ES-I3 (cell line): Measurements from ENCODE around the gene TRIM29.

ENCODE experiments used
- H3K36me3 ChIP-seq: 2 replicates; pipeline ENCODE4 v1.6.1; 2013; ENCODE audit warnings: mild to moderate bottlenecking, low read length, control low read depth, moderate library complexity; ENCODE audit not compliant: insufficient read depth
- H3K4me1 ChIP-seq: 2 replicates; pipeline ENCODE4 v1.6.1; 2013; ENCODE audit warnings: mild to moderate bottlenecking, control low read depth, low read length; ENCODE audit not compliant: insufficient read depth
- H3K9ac ChIP-seq: 2 replicates; pipeline ENCODE4 v1.6.1; 2013; ENCODE audit warnings: low read depth, mild to moderate bottlenecking, low read length, moderate library complexity
- H3K9me3 ChIP-seq: 2 replicates; pipeline ENCODE4 v1.6.1; 2013; ENCODE audit warnings: mild to moderate bottlenecking, low read length, moderate library complexity; ENCODE audit not compliant: control insufficient read depth, insufficient read depth

TRIM29 gene

DNA sequence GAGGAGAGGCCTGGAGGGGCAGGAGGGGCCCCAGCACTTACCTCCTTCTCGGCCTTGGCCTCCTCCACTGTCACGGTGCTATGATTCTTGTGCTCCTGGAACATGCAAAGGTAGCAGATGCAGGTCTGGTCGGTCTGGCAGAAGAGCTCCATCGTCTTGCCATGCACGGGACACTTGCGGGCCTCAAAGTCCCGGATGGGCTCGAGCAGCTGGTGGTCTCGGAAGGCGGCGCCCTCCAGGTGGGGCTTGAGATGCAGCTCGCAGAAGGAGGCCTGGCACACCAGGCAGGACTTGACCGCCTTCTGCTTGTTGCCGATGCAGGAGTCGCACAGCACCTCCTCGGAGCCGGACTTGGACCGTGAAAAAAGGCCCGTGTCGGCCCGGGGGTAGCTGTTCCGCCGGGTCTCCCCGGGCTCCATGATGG lies 714 bp downstream of the TRIM29 start:
- no peaks in the 10 kb centered on the region for H3K36me3 ChIP-seq
- H3K9me3 ChIP-seq = no peaks in the 10 kb centered on the region
- H3K4me1 ChIP-seq = no peaks in the 10 kb centered on the region
- no peak overlapping the region for H3K9ac ChIP-seq

DNA sequence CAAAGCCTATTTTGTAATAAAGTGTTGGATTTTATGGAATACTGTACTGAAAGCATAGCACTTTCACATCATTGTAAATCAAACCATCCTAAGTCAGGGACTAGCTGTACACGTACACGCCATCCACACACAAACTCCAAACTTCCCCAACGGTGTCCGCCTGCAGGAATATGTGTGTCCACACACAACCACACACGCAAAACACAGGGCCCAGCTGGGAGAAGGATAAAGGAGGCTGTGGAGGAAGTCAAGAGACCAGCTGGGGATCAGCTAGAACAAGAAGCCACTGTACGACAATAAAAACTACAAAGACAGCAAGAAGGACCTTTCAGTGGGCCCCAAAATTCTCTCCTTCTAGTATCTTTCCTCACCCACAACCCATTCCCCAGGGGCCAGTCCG lies 1.6 kb downstream of the TRIM29 start:
- no peaks in the 10 kb centered on the region for H3K4me1 ChIP-seq
- no peaks in the 10 kb centered on the region for H3K36me3 ChIP-seq
- H3K9ac ChIP-seq = no peak overlapping the region
- H3K9me3 ChIP-seq = no peaks in the 10 kb centered on the region

DNA sequence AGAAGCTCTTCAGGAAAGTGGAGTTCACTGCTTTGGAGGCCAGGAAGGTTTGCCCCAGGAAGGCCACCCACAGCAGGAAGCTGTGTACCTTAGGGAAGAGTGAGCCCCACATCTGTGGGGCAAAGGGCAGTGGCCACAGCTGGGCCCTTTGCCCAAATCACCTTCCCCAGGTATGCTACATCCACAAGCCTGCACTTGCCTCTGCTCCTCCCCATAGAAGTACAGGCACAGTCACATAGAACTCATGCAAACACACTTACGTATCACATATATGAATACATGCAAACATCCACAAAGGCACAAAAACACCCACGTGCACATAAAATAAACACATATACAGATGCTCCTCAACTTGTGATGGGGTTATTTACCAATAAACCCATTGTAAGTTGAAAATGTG lies 2.1 kb downstream of the TRIM29 start:
- Histone ChIP-seq H3K4me1 (no peaks in the 10 kb centered on the region), H3K36me3 (no peaks in the 10 kb centered on the region), H3K9ac (no peak overlapping the region), H3K9me3 (no peaks in the 10 kb centered on the region)

DNA sequence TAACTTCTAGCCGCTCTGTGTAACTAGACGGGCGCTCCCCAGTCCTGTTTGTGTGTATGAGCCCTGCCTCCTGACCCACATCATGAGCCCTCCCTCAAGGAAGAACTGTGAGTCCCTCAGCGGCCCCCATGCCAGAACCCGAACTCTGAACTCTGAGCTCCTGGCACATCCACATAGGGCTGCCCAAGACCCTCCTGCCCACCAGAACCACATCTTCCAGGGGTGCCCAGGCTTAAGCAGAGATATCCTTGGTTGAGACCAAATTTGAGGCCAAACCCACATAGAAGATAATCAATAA lies 3.0 kb downstream of the TRIM29 start:
- H3K36me3 ChIP-seq = no peaks in the 10 kb centered on the region
- H3K4me1 ChIP-seq = no peaks in the 10 kb centered on the region
- no peaks in the 10 kb centered on the region for H3K9me3 ChIP-seq
- H3K9ac ChIP-seq = no peak overlapping the region

DNA sequence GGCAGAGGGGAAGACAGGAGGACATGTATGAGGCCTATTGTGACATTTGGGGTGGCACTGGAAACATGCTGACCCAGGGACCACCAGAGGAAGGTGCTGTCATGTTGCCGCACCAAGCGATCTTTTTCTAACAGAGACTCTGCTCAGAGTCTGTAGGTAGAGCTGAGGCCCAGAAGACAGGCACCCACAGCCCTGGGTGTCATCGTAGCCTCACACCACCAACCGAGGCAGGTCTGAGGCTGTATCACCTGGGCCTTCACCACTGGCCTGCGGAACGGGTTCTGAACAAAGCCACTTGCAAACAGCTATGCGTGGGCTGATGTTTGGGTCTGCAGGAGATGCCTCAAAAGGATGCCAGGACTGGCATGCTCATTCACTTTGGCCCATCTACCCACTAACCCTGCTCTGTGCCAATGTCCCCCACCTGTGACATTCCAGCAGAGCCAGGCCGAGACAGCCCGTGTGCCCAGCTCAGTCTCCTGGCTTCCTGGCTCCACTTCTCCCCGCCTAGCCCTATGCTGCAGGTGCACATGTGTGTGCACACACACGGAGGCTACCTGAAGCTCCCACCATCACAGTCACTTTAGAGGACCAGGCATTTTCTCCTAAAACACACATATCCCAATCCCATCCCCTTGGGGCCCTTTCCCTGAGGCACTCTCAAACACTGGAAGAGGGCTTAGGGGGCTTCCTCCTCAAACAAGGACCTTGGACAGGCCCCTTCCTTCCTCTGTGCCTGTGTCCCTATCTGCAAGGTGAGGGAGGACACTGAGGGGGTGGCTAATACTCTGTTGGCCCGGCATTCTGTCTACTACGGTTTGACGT lies 3.6 kb downstream of the TRIM29 start:
- Histone ChIP-seq H3K36me3 (no peaks in the 10 kb centered on the region), H3K9ac (no peak overlapping the region), H3K9me3 (no peaks in the 10 kb centered on the region), H3K4me1 (no peaks in the 10 kb centered on the region)

DNA sequence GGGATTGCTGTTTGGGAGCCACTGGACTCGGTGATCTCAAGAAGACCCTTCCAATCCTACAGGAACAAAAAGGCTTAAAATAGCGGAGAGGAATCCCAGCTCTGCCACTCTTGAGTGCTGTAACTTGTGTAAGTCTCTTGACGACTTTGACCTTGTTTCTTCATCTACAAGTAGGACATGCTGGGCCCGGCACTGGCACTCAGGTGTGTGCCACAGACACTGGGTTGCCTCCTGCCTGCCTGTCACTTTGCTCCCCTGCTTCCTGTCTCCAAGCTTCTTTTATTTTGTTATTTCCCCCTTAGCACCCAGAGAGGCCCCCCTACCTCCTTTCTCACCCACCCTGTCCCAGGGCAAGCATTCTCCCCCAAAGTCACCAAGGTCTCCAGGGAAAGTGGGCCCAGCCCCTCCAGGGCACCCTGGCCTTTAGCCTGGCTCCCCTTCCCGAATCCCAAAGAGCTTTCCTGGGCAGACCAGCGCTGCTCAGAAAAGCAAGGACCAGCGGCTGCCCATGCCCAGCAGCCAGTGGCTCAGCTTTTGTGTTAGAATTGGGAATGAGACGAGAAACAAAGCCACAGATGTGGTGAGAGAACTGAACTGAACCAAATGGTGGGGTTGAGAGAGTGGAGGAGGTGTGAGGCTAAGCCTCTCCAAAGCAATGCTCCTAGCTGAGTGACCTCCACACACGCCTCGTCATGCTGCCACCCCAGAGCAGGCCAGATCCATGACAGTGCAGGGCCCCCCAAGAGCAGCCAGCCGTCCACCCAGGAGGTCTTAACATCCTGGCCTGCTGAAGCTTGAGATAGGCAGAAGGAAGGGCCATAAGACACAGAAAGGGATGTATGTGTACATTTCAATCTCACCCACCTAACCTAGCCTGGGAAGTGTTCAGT lies 4.5 kb downstream of the TRIM29 start:
- no peak overlapping the region for H3K9ac ChIP-seq
- H3K9me3 ChIP-seq = no peaks in the 10 kb centered on the region
- no peaks in the 10 kb centered on the region for H3K4me1 ChIP-seq
- H3K36me3 ChIP-seq = no peaks in the 10 kb centered on the region

DNA sequence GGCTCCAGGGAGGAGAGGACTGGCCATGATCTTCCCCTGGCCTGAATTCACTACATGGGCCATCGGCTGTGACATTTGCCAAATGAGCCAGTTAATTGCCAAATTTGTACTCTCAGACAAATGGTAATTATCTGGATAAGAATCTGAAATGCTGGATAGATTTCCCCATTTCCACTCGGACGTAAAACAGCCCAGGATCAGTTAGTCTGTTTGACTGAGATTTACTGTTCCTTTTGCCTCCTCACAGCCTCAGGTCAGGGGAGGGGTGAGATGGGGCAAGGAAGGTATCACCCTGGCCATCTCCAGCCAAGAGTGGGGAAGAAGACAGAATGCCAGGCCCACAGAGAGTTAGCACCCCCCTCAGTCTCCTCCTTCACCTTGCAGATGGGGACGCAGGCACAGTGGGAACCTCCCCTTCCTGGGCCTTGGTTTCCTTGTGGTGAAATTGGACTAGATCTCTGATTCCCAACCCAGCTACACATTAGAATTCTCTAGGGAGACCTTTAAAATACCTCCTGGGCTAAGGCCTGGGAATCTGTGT lies 5.2 kb downstream of the TRIM29 start:
- H3K9me3 ChIP-seq = no peaks in the 10 kb centered on the region
- no peak overlapping the region for H3K9ac ChIP-seq
- H3K36me3 ChIP-seq = no peaks in the 10 kb centered on the region
- H3K4me1 ChIP-seq = no peaks in the 10 kb centered on the region

DNA sequence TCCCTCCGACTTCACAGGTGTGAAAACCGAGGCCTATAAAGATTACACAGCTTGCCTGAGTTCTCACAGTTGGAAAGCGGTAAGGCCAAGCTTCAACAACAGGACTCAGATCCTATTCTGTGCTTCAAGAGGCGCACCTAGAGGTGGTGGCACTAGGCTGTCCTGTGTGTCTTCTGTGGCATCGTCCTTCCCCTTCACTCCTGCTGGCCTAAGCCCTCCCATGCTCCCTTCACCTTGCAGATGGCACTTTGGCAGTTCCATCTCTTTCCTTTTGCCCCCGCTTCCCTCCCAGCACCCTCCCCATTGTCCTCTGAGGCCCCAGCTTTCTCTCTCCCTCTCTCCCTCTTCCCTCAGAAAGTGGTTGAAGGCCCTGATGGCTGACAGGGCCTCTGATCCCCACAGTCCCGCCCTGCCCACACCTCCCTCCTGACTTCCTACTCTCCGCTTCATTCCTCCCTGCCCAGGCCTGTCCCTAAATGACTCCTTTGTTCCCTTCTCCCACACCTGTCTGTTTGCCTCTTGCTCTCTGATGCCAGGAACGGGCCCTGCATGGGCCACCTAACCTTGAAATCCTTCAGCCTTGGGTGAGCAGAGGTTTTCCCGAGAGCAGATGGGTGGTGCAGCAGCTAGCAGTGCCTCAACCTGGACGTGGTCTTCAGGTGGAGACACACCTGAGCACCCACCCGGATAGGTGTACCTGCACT lies 5.8 kb downstream of the TRIM29 start:
- no peak overlapping the region for H3K9ac ChIP-seq
- no peaks in the 10 kb centered on the region for H3K36me3 ChIP-seq
- no peaks in the 10 kb centered on the region for H3K4me1 ChIP-seq
- H3K9me3 ChIP-seq = no peaks in the 10 kb centered on the region

DNA sequence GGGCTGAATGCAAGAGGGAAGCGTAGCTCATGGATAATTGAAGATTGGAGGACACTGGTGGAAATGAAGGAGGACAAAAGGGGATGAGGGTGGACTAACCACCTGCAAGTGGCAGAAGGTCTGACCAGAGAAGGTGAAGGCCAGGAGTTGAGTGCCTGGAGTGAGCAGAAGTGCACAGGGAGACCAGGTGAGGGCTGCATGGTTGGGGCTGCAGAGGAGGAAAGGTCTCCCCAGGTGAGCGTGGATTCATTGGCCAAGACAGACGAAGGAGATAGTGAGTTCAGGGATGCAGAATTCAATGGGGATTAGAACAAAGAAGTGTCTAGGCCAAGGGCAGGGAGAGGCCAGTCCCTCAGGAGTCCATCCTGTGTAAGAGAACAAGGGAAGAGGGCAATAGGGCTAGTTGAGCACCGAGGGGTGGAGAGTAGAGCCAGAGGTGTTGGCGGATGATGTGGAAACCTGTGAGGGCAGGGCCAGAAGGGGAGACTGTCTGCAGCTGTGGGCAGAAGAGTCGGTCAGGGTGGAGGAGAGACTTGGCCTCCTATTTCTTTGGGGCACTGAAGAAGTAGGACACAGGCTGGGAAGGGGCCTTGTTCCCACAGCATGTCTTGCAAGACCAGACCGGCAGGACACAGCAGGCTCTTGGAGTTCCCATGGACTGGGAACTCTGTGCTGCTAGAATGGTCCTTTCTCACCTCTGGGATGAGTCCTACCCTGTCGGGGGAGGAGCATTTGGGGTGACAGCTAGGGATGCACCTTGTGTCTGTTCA lies 6.7 kb downstream of the TRIM29 start:
- Histone ChIP-seq H3K9me3 (no peaks in the 10 kb centered on the region), H3K9ac (no peak overlapping the region), H3K36me3 (no peaks in the 10 kb centered on the region), H3K4me1 (no peaks in the 10 kb centered on the region)

DNA sequence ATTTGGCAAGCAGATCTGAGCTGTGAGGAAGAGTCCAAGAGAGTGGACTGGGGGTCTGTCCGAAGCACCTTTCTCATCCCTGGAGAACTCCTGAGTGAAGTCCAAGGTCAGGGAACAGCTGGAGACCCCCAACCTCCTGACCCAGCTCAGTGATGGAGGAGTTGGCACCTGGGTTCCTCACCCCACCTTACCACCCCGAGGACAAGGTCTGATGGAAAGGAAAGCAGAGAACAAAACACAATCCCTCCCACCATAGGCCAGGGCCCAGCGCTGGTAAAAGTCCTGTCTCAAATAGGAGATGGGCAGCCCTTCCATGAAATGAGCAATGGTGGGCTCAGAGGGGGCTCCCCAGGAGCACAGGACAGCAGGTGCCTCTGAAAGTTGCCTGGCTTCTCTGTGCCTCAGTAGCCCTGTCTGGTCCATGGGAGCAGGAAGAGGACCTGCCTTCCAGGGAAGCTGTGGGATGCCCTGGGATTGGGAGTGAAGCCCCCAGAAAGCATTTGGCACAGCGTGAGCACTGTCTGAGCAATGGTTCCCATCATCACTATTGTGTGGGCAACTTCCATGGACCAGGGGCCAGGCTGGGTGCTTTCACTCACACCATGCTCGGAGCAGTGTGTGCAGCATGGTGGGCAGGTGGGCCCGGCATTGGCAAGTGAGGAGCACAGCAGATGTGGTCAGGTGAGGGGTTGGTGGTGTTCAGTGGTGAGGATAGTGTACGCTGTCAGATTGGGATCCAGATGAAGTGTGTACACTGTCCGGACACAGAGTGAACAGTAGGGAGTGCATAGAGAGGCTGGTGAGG lies 7.5 kb downstream of the TRIM29 start:
- H3K36me3 ChIP-seq = no peaks in the 10 kb centered on the region
- H3K9ac ChIP-seq = no peak overlapping the region
- H3K4me1 ChIP-seq = no peaks in the 10 kb centered on the region
- H3K9me3 ChIP-seq = no peaks in the 10 kb centered on the region

DNA sequence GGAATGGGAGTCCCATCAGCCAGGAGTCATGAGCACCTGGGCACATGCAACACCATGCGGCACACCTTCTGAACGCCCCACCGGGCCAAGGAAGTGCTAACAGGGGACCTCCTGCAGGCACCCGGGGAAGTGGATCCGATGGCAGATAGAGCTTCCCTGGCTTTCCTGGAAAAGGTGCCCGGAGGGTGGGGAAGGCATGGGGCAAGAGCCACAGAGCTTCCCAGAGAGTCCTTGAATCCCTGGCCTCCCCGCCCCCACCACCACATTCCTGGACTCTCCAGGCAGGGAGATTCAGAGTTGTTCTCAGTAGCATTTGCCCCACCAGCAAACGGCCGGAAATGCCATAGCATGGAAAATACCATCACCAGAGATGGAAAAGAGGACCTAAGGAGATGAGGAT lies 8.3 kb downstream of the TRIM29 start:
- Histone ChIP-seq H3K4me1 (no peaks in the 10 kb centered on the region), H3K9me3 (no peaks in the 10 kb centered on the region), H3K9ac (no peak overlapping the region), H3K36me3 (no peaks in the 10 kb centered on the region)

DNA sequence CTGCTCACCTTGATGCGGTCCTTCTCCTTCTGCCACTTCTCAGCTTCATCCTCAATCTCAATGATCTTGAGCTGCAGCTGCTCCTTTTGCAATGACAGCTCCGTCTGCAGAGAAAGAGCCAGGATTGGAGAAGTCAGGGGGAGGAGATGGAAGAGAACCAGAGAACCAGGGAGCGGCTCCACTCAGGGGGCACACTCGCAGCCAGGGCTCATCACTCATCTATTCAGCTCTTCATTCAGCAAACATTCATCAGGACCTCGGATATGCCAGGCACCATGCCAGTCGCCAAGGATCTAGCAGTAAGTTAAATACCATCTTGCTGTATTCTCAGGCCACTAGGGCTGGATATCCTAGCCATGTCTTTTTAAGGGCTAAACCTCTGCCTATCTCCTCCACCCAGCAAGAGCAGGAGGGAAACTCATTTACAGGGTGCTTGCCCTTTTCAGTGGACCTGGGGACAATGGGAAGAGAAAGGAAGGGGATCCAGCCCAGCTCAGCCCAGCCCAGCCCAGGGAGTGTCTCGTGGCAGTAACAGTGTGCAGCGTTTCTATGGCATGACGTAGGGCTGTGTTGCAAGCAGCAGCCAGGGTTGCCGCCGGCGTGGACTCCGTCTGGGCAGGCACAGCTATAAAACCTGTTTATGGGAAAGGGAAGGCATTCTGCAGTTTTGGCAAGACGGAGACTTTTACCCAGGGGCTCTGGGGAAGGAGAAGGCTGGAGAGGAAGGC lies 9.4 kb downstream of the TRIM29 start:
- no peaks in the 10 kb centered on the region for H3K9me3 ChIP-seq
- H3K4me1 ChIP-seq = no peaks in the 10 kb centered on the region
- H3K36me3 ChIP-seq = no peaks in the 10 kb centered on the region
- no peak overlapping the region for H3K9ac ChIP-seq

DNA sequence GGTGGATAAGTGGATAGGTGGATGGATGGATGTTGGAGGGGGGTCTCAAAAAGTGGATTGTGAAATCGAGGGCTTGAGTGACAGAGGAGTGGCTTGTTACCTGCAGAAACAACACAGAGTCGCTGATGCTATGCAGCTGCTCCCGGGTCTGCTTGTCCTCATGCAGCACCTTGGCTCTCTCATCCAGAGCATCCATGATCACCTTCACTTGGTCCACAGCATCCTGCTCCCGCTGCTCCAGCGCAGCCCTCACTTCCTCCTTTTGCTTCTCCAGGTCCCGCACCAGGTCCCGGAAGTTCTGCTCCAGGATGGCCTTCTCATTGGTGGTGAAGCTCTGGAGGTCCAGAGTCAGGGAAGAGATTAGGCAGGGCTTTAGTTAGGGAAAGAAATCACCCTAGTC lies 10.7 kb downstream of the TRIM29 start:
- no peaks in the 10 kb centered on the region for H3K36me3 ChIP-seq
- no peaks in the 10 kb centered on the region; the same call in 1 of the 2 replicates for H3K4me1 ChIP-seq
- no peak overlapping the region for H3K9ac ChIP-seq
- no peaks in the 10 kb centered on the region for H3K9me3 ChIP-seq
